Stimulated activated naive CD8-positive, alpha-beta T cell treated with anti-CD3 and anti-CD28 coated beads, Interleukin-15, Interleukin-2, amounts not matched to agents 100 U/mL and 50 U/mL, for 24 hours (primary cell): ENCODE data around the gene TANK.
"Not testable (repeated sequence)": the region's sequence is repeated elsewhere in the genome, so short reads cannot be mapped to it uniquely, and the experiment has no call there.

Experiments used
- ATAC-seq: fragments of 150-1000 bp; cut with Tn5 transposase; one replicate; pipeline ENCODE4 v1.10.0; 2021
- DNase-seq: peaks from one replicate; pipeline ENCODE4 v3.0.0; 2021

The TANK gene

GRCh38 chr2:161160226-161161073 is at the start of gene TANK:
TANK (plus strand) TSS chr2:161160428; CDS start chr2:161179663, 19,235 bp downstream.
- peak; percentile 88 for DNase-seq
- peak; percentile 98 for ATAC-seq

DNA sequence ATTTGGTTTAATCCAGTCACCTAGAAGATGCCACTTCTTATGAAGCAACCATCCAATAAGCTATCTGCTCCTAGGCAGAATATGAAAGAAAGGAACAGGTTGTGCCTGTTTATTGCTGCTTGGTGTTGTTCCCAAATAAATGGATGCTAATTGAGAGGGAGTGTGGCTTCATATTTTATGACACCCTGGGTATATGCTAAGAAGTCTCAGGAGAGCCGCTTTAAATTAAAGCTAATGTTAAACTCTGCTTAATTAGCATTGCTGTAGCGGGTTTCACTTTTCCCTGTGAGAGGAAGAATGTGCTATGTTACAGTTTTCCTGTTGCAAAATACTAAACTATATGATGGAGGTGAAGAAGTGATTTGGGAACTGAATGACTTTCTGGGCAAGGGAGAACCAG is 48.7 kb upstream of the TANK start:
- no peak for DNase-seq
- ATAC-seq, result no peak

DNA sequence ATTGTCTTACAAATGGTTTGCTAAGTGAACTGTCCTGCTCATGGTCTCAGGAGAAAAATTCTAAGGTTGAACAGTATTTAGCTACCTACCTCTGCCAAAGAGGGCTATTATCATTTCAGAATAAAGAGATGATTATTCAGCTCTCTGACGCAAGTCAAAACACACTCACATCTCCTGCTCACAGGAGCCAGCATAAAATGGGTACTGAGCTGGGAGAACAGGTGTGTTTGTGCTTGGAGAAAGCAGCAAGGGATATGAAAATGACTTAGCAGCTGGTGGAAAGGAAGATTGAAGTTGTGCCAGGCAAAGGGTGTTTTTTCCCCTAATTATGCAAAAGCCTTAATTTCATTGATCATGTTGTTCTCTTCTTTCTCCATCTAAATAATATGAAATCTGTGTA is 47.3 kb upstream of the TANK start:
- ATAC-seq (no peak), DNase-seq (no peak)

DNA sequence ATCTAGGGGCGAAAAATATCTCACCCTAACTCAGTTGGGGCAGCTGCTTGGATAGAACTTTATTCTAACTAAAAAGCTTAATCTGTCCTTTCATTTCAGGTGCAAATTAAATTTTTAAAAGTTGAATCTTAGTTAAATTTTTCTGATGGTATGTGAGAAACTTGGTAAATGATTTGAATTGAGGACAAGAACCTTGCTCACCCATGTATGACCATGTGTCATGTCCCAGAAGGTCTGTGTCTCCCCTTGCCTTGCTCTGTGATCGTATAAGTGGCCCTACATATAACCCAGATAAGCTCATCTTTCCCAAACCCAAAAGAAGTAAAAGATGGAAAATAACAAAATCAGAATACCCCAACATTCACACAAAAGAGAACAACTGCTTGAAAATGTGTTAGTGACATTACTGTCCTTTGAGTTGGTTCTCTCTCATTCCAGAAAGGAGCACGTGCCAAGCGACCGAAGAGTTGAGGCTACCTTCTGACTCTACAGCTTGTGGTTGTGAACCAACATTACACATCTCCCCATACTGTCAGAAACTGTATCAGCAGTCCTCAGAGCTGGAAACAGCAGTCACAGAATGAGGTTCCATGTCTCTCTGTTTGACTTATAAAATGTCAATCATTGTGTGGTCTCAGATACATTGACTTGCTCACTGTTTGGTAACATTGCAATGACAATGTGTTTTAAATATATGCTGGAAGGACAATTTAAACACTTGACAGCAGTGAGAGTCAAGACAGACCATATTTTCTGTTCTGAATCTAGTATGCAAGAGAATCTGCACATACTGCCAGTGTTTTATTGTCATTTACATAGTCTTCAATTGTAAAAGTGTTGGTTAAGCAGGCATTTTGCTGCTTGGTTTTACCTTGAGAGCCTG is 46.3 kb upstream of the TANK start:
- no peak for DNase-seq
- peak; percentile 49 for ATAC-seq

- no peak for DNase-seq
- ATAC-seq, result no peak
Measured at GRCh38 chr2:161115205-161115604, 45.0 kb upstream of the TANK start.

DNA sequence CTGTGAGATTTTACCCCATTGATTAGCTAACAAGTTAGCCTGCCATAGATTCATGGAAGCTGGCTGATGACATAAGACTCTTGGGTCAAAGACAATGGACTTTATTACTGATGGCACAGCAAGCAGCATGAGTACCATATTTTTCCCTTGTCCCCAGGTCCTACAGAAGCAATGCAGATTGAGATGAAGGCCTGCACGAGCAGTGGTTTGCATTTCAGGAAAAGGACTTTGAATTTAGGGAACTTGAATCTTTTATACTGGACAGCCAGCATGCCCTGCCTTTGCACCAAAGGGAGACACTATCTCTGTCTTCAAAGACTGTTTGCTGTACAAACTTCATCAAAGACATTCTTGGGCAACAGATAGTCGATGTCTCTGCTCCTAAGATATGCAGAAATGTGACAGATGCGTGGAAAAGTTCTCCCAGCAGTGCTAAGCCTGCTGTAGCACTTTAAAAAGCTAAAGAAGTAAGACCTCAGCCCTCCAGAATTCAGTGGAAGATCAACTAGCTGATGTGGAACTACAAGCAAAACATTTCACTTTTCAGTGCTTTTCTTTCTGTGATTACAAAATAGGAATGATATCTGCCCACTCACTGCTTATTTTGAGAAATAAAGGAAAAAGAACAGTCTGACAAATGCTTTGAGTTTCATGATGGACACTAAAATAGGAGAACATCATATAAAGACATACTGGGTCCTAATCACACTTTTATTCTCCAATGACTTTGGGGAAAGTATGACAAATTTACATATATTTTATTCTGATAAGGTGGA is 44.4 kb upstream of the TANK start:
- DNase-seq (no peak), ATAC-seq (no peak)

DNA sequence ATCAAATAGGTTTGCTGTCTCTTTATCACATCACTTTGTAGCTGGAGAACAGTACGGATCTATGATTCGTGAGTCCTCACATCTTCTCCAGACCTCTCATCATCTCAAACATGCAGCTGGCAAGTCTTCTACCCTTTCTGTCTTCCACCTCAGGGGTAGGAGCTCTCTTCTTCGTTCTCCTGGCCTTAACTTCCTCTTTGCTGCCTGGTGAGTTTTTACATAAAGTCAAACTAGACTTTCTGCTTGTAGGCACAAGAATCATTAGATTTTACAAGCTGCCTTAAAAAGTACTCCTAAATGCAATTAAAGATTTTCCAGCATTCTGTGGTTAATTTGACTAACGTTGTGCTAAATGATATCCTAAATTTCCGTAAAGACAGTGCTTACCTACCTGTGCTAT is 43.7 kb upstream of the TANK start:
- no peak for ATAC-seq
- no peak for DNase-seq

GRCh38 chr2:161117506-161117905 is 42.7 kb upstream of the TANK start:
- no peak for ATAC-seq
- no peak for DNase-seq

DNA sequence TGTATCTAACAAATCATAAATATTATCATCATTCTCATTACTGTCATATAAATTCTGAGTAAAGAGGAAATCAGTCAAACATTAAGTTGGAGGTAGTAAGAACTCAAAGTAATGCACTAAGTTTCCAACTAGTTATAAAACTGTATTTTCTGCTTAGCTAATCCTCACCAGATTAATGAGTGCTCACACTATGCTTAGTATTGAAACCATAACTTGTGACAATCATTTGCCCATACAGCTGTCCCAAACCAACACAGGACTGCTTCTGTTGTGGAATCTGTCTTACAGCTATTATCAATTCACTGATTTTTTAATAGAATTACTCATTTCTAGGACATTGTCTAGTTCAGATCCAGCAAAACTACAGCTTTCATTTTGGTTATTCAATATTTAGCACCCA is 41.5 kb upstream of the TANK start:
- no peak for ATAC-seq

DNA sequence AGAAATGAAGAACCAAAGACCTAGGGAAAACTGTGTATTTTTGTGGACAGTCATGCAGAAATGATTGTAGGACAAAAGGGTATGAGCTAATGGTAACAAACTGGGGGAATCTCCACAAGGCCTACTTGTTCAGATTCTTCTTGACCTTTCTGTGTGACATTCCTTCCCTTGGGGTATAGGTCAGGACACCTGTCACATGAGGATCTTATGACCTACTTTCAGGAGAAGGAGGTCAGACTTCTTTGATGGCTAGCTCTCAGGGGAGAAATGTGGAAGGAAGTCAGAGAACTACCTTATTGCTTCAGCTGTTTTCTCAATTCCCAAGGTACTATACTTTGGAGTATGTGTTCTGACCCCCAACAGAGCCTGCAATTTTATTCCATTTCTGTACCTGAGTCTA is 40.7 kb upstream of the TANK start:
- DNase-seq (no peak), ATAC-seq (no peak)

More for the DNA sequence above, 41.5 kb upstream of the TANK start:
- no peak for DNase-seq

DNA sequence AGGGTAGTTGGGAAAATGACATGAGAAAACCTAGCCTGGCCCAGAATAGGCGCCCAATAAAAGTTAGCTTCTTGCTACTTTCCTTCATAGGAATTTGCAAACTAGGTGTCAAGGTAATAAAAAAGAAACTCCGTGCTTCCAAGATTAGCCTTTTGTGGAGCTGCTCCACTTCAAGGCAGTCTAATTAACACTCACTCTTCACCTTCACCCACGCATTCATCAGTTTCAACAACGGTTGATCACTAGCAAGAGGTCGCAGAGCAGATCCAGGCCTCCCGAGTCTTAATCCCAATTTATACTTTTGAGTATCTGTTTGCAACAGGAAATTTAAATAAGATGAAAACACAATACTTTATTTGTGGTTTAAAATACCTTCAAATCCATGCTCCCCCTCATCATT is 39.5 kb upstream of the TANK start:
- DNase-seq, result no peak
- no peak for ATAC-seq

- no peak for ATAC-seq
Measured at GRCh38 chr2:161121622-161122021, 38.6 kb upstream of the TANK start.

DNA sequence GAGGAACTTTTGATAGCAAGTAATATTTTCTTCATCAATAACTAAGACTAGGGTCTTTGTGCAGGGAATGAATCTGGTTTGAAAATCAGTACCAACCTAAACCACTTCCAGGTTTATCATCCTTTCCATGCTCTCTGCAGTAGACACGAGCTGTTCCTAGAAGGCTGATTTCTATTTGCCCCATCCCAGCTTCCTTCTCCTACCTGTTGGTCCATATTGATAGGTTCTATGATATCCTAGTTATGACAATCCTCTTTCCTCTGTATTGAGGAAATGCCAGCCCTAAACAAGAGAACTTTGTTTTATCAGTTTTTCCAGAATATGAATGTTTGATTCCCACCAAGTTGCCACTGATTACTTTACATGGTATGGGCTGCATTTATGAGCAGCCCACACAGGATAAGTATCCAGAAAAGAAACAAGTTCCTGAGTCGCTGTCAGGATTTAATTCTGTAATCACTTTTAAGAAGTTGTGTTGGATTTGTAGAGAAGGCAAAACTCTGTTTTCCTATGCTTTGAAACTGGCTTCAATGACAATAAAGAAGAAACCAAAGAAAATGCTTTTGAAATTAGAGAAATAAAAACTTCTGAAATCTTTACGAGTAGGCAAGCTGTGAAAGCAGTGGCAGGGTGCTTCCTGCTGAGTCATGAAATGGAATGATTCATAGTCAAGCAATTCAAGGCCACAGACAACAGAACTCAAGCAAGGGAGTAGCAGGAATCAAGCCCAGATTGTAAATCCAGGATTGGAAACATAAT is 37.3 kb upstream of the TANK start:
- no peak for DNase-seq
- ATAC-seq, result peak; percentile 84

More at GRCh38 chr2:161121622-161122021, 38.6 kb upstream of the TANK start:
- DNase-seq, result no peak

DNA sequence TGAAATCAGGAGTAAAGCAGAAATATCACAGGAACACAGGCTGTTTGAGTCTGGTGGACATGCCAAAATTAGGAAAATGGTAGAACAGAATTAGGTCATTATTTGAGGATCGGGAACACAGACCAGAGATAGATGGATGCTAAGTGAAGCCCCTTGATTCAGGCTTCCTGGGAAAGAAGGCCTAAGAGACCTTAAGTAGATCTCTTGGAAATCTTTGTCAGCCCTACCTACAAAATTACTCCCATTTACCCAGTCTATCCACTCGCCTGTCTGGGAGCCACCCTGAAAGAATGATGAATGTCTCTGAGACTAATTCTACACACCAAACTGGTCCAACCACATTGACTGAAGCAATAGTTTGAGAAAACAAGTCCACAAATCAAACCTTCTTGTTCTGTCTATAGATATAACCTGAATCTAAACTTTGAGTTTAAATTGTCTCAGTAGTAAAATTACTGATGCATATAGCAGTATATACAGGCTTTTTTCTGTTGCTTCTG is 36.6 kb upstream of the TANK start:
- no peak for ATAC-seq

DNA sequence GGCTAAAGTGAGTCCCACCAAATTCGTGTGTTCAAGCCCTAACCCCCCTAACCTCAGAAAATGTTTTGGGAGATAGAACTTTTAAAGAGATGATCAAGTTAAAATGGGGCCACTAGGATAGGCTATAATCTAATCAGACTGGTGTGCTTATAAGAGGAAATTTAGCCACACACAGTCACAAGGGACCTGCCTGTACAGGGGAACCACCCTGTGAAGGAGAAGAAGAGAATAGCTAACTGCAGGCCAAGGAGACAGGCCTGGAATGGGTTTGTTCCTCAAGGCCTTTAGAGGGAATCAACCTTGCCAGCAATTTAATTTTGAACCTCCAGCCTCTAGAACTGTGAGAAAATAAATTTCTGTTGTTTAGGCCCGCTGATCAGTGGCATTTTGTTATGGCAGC is 36.0 kb upstream of the TANK start:
- DNase-seq, result no peak

More for the DNA sequence above, 36.6 kb upstream of the TANK start:
- no peak for DNase-seq

DNA sequence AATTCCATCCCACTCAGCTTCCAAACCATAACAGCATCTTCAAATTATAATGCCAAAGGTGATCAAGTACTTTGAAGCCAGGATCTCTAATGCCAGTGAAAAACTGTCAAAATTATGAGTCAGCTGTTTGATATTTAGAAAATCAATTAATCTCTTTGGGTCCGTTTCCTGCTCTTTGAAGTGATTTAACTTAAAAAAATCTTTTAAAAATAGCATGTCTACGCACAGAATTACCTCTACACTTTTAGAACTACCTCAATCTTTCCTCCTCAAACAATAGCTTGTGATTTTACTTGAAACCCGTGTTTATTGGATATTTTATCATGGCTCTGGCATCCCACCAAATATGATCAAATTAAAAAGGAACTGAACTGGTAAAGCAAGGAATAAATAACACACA is 31.3 kb upstream of the TANK start:
- ATAC-seq (no peak), DNase-seq (no peak)

More for the DNA sequence above, 36.0 kb upstream of the TANK start:
- ATAC-seq, result no peak

- ATAC-seq (no peak), DNase-seq (no peak)
Measured at GRCh38 chr2:161130354-161130753, 29.9 kb upstream of the TANK start.

- ATAC-seq (no peak), DNase-seq (no peak)
Measured at GRCh38 chr2:161131074-161131680, 29.1 kb upstream of the TANK start.

- DNase-seq (no peak), ATAC-seq (no peak)
Measured at GRCh38 chr2:161131804-161132203, 28.4 kb upstream of the TANK start.

DNA sequence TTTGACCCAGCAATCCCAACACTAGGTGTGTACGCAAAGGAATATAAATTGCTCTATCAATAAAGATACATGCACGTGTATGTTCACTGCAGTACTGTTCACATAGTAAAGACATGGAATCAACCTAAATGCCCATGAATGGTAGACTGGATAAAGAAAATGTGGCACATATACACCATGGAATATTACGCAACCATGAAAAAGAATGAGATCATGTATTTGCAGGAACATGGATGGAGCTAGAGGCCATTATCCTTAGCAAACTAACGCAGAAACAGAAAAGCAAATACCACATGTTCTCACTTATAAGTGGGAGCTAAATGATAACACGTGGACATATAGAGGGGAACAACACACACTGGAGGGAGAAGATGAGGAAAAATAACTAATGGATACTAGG is 27.8 kb upstream of the TANK start:
- ATAC-seq, DNase-seq: not testable (repeated sequence)

- no peak for ATAC-seq
- DNase-seq, result no peak
Measured at GRCh38 chr2:161133366-161133765, 26.9 kb upstream of the TANK start.
